Activated naive CD8-positive, alpha-beta T cell (primary cell): ENCODE results near the gene SLC35A3.

ENCODE experiments used
- H3K27ac Mint-ChIP-seq: one replicate; pipeline ENCODE4 v1.8.0; 2021; ENCODE audit warnings: mixed read lengths
- H3K27me3 Mint-ChIP-seq: one replicate; pipeline ENCODE4 v1.8.0; 2021; ENCODE audit warnings: mixed read lengths
- H3K36me3 Mint-ChIP-seq: one replicate; pipeline ENCODE4 v1.8.0; 2021; ENCODE audit warnings: mixed read lengths
- H3K4me1 Mint-ChIP-seq: one replicate; pipeline ENCODE4 v1.8.0; 2021; ENCODE audit warnings: low read depth, mixed read lengths
- H3K4me3 Mint-ChIP-seq: one replicate; pipeline ENCODE4 v1.8.0; 2021; ENCODE audit warnings: mild to moderate bottlenecking, mixed read lengths
- H3K9me3 Mint-ChIP-seq: one replicate; pipeline ENCODE4 v1.8.0; 2021; ENCODE audit warnings: low read depth, mixed read lengths

Gene SLC35A3

GRCh38 chr1:100065969-100066227, 96.1 kb downstream of the SLC35A3 start:
- peak overlapping the region; percentile 72 for H3K27ac Mint-ChIP-seq
- peak overlapping the region; percentile 20 for H3K4me3 Mint-ChIP-seq
- no peaks in the 10 kb centered on the region for H3K9me3 Mint-ChIP-seq
- H3K36me3 Mint-ChIP-seq, result peaks cover 3% of the 10 kb centered on the region
- no peaks in the 10 kb centered on the region for H3K27me3 Mint-ChIP-seq
- peaks cover 21% of the 10 kb centered on the region for H3K4me1 Mint-ChIP-seq

GRCh38 chr1:100070201-100070939, 100.6 kb downstream of the SLC35A3 start:
- H3K9me3 Mint-ChIP-seq, result no peaks in the 10 kb centered on the region
- H3K4me3 Mint-ChIP-seq, result no peak overlapping the region
- H3K4me1 Mint-ChIP-seq, result peaks cover 6% of the 10 kb centered on the region
- no peak overlapping the region for H3K27ac Mint-ChIP-seq
- H3K27me3 Mint-ChIP-seq, result no peaks in the 10 kb centered on the region
- H3K36me3 Mint-ChIP-seq, result peaks cover 9% of the 10 kb centered on the region

- Mint-ChIP-seq H3K4me3 (no peak overlapping the region), H3K27ac (peak overlapping the region; percentile 17), H3K4me1 (no peaks in the 10 kb centered on the region), H3K9me3 (no peaks in the 10 kb centered on the region), H3K36me3 (peaks cover 13% of the 10 kb centered on the region), H3K27me3 (no peaks in the 10 kb centered on the region)
Measured at GRCh38 chr1:100073531-100073930, 103.7 kb downstream of the SLC35A3 start.

- no peaks in the 10 kb centered on the region for H3K27me3 Mint-ChIP-seq
- peak overlapping the region; percentile 23 for H3K27ac Mint-ChIP-seq
- H3K9me3 Mint-ChIP-seq, result no peaks in the 10 kb centered on the region
- H3K4me1 Mint-ChIP-seq, result no peaks in the 10 kb centered on the region
- H3K4me3 Mint-ChIP-seq, result no peak overlapping the region
- peaks cover 13% of the 10 kb centered on the region for H3K36me3 Mint-ChIP-seq
Measured at GRCh38 chr1:100074604-100075395, 105.0 kb downstream of the SLC35A3 start.

- Mint-ChIP-seq H3K36me3 (peaks cover 13% of the 10 kb centered on the region), H3K4me1 (no peaks in the 10 kb centered on the region), H3K9me3 (no peaks in the 10 kb centered on the region), H3K27ac (no peak overlapping the region), H3K4me3 (no peak overlapping the region), H3K27me3 (no peaks in the 10 kb centered on the region)
Measured at GRCh38 chr1:100075773-100076172, 106.0 kb downstream of the SLC35A3 start.

- H3K4me3 Mint-ChIP-seq, result no peak overlapping the region
- H3K9me3 Mint-ChIP-seq, result no peaks in the 10 kb centered on the region
- peaks cover 13% of the 10 kb centered on the region for H3K36me3 Mint-ChIP-seq
- no peak overlapping the region for H3K27ac Mint-ChIP-seq
- no peaks in the 10 kb centered on the region for H3K4me1 Mint-ChIP-seq
- H3K27me3 Mint-ChIP-seq, result no peaks in the 10 kb centered on the region
Measured at GRCh38 chr1:100076319-100076718, 106.5 kb downstream of the SLC35A3 start.

DNA sequence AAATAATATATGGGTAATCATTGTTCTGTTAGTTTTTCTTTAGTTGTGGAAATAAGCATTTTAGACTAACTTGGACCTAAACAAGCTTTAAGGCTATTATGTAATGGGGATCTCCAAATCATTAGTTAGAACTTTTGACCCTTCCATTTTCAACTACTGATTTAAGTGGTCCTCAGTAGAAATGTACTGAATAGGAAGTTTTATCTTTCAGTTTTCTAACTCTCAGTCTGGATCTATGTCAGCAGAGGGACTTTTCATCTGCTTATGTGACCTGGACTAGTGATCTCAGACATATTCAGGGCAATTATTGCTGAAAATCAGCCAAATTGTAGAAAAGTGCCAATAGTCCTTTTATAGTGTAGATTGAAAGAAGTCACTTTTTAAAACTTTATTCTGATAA, 106.9 kb downstream of the SLC35A3 start:
- Mint-ChIP-seq H3K4me1 (no peaks in the 10 kb centered on the region), H3K27me3 (no peaks in the 10 kb centered on the region), H3K27ac (no peak overlapping the region), H3K4me3 (no peak overlapping the region), H3K36me3 (peaks cover 10% of the 10 kb centered on the region), H3K9me3 (no peaks in the 10 kb centered on the region)

DNA sequence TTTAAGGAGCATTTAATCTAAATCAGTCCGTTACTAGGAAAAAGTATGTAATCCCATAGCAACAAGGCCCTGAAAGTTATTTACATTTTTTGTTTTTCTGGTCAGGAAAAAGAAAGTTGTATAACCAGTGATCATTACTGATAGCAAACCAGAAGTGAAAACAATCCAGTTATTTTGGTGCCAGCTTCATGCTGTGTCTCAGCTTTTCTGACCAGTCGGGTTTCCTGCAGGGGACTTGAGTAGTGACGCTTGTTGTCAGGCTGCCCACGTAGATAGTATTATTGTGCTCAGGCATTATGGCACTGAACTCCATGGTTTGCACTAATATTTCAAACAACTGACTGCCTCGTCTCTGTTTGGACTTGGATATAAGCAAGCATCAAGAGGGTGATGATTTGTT, 107.7 kb downstream of the SLC35A3 start:
- no peaks in the 10 kb centered on the region for H3K9me3 Mint-ChIP-seq
- H3K27ac Mint-ChIP-seq, result peak overlapping the region; percentile 34
- no peaks in the 10 kb centered on the region for H3K27me3 Mint-ChIP-seq
- H3K4me1 Mint-ChIP-seq, result no peaks in the 10 kb centered on the region
- peaks cover 7% of the 10 kb centered on the region for H3K36me3 Mint-ChIP-seq
- no peak overlapping the region for H3K4me3 Mint-ChIP-seq

DNA sequence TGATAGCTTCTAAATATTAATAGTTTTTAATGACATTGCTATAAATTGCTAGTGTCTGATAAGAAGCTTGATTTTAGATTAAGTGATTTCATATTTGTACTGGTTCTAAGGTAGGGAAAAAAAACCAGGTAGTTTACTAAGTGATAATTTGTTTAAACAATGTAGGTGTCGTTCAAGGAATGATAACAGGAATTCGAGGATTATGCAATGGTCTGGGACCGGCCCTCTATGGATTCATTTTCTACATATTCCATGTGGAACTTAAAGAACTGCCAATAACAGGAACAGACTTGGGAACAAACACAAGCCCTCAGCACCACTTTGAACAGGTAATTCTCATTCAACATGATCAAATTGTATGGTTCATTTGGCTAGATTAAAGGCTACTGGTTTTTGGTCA, 110.5 kb downstream of the SLC35A3 start:
- Mint-ChIP-seq H3K36me3 (peaks cover 7% of the 10 kb centered on the region), H3K27me3 (no peaks in the 10 kb centered on the region), H3K27ac (no peak overlapping the region), H3K9me3 (no peaks in the 10 kb centered on the region), H3K4me1 (no peaks in the 10 kb centered on the region), H3K4me3 (no peak overlapping the region)
